Peyer's patch (tissue), 4 donors: Measurements from ENCODE around the gene PNLIP.

Experiments used
- CTCF ChIP-seq, 6 experiments: fragments of 450-650 bp in 4 of 6; fragments of 200-600 bp in 2 of 6; sonication (generic) in 1 of 6; IDR thresholded peaks; one replicate each; pipeline ENCODE4 v1.5.1; 2017 to 2019; ENCODE audit warnings: antibody characterized with exemption in 6 of 6, mild to moderate bottlenecking in 3 of 6, moderate library complexity in 1 of 6
- POLR2A ChIP-seq, 2 donors: fragments of 450-650 bp; IDR thresholded peaks; one replicate each; pipeline ENCODE4 v1.5.1; 2017; ENCODE audit warnings: antibody characterized with exemption in 2 of 2, mild to moderate bottlenecking in 2 of 2, moderate library complexity in 2 of 2

DNA sequence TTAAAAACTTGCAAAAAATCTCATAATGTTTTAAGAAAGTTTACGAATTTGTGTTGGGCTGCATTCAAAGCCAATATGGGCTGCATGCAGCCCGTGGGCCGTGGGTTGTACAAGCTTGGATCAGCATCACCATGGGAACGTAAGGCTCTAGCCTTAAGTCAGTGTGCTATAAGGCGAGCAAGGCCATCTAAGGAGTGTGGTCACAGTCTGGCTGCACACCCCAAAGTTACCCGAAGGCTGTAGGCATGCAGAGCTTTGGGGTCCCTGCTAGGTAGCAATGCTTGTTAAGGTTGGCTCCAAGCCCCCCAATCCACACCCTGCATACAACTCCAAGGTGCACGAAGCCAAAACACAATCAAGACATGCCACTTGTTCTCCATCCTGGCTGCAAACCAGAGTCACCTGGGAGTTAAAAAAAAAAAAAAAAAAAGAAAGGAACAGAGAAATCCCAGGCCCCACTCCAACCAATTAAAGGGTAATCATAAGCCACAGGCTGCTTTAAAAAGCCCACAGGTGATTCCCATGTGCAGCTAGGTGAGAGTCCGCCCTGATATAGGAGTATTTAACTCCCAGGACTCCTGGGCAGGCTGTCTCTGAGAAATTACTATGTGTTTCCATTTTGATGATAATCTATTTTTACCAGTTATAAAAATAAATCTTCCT is 66.5 kb downstream of the PNLIP start:
- TF ChIP-seq CTCF (IDR thresholded peaks at IDR 0.05) (no peak), POLR2A (IDR thresholded peaks at IDR 0.05) (no peak)
